Left lung (tissue), 10 donors: ENCODE data around the gene KANK4. TPM values are rescaled to one million over a fixed set of nuclear protein-coding genes. Genes with fewer than 3 reads are reported as not detected.

Source experiments
- ATAC-seq: fragments of 200-7000 bp; cut with Tn5 transposase; one replicate; pipeline ENCODE4 v1.9.1; 2020; ENCODE audit warnings: moderate library complexity
- DNase-seq, 4 donors: peaks; one replicate each; pipeline ENCODE4 v3.0.0-alpha.2; 2013 to 2020
- H3K27ac ChIP-seq, 2 donors: fragments of 200-600 bp; sonication (generic) in 1 of 2; one replicate each; pipeline versions ENCODE4 v1.5.0 to v1.8.0; 2020 to 2021
- H3K27me3 ChIP-seq, 2 donors: fragments of 200-600 bp; sonication (generic) in 1 of 2; one replicate each; pipeline versions ENCODE4 v1.5.0 to v1.8.0; 2020 to 2021
- H3K36me3 ChIP-seq, 2 donors: fragments of 200-600 bp; sonication (generic) in 1 of 2; one replicate each; pipeline versions ENCODE4 v1.5.0 to v1.8.0; 2020 to 2021
- H3K4me1 ChIP-seq, 2 donors: fragments of 200-600 bp; one replicate each; pipeline ENCODE4 v1.8.0; 2021
- H3K4me3 ChIP-seq, 2 donors: fragments of 200-600 bp; sonication (generic) in 1 of 2; one replicate each; pipeline versions ENCODE4 v1.5.0 to v1.8.0; 2020 to 2021; ENCODE audit warnings: mild to moderate bottlenecking in 1 of 2
- H3K9me3 ChIP-seq, 2 donors: fragments of 200-600 bp; sonication (generic) in 1 of 2; one replicate each; pipeline versions ENCODE4 v1.5.0 to v1.8.0; 2020 to 2021
- CTCF ChIP-seq, 2 donors: fragments of 200-600 bp; sonication (generic) in 1 of 2; IDR thresholded peaks; one replicate each; pipeline versions ENCODE4 v1.5.0 to v1.8.0; 2021; ENCODE audit warnings: antibody characterized with exemption in 2 of 2
- intact Hi-C, 2 donors: fragments of 100-400 bp; cut with DNase I; formaldehyde crosslinking; loops; one replicate each; pipeline versions ENCODE4 v1.11.2 to v1.14.2; 2022
- polyA plus RNA-seq, 6 donors: library from polyadenylated mRNA; unstranded; fragments of 120-200 nt; gene quantifications; one replicate each; pipeline ENCODE4 v1.2.1, GENCODE V29; 2013; ENCODE audit not compliant: insufficient read length in 6 of 6
- total RNA-seq, 2 donors: library from RNA; stranded (reverse); fragmentation: NEBNext Ultra II Directional; extraction: Animal tissue kit (Norgen Biotek cat#: 25700); gene quantifications; one replicate each; pipeline ENCODE4 v1.2.1, GENCODE V29; 2021
- donor health status: DM: no; HTN: yes; CAD: no.
- donor health status: DM: no; HTN: no; CAD: no.

KANK4 gene
- total and polyA plus RNA-seq, 8 donors = 2.0 to 15.1 (median 11.2) TPM

- Histone ChIP-seq H3K27ac (no peak overlapping the region), H3K4me1 (peaks cover 3 to 11% of the 10 kb centered on the region in 2 donors), H3K27me3 (peaks cover 0 to 13% of the 10 kb centered on the region in 2 donors), H3K4me3 (no peak overlapping the region), H3K9me3 (no peaks in the 10 kb centered on the region), H3K36me3 (no peaks in the 10 kb centered on the region)
- DNase-seq = no peak
- TF ChIP-seq CTCF (IDR thresholded peaks at IDR 0.05) = no peak
- intact Hi-C loops = no loop called here
- ATAC-seq = no peak
Measured at GRCh38 chr1:62281922-62282555, 37.2 kb downstream of the KANK4 start.

GRCh38 chr1:62280960-62281465 is 38.2 kb downstream of the KANK4 start:
- no peak for TF ChIP-seq CTCF (IDR thresholded peaks at IDR 0.05)
- Histone ChIP-seq H3K4me3 (no peak overlapping the region), H3K27ac (no peak overlapping the region), H3K9me3 (no peaks in the 10 kb centered on the region), H3K36me3 (no peaks in the 10 kb centered on the region), H3K27me3 (peaks cover 0 to 7% of the 10 kb centered on the region in 2 donors), H3K4me1 (peaks cover 0 to under 1% of the 10 kb centered on the region in 2 donors)
- no peak for DNase-seq
- ATAC-seq = no peak
- intact Hi-C loops = no loop called here

DNA sequence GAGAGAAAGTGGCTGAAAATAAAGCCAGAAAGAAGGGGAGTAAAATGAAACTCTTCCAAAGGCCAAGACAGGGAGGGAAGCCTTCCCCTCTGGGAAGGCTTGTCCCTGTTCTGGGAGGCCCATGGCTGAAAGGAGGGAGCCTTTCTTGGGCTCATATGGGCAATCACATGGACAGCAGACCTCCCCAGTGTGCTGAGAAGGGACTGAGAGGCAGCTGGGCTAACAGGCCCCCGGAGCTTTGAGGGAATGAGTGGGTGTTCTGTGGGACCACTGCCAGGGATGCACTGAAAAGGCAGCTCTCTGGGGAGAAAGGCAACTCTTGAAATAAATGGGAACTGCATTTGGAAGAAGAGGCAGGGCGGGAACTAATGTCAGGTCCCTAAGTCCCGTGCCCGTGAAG is 39.1 kb downstream of the KANK4 start:
- Histone ChIP-seq H3K4me1 (no peaks in the 10 kb centered on the region), H3K27ac (no peak overlapping the region), H3K9me3 (no peaks in the 10 kb centered on the region), H3K27me3 (no peaks in the 10 kb centered on the region), H3K36me3 (no peaks in the 10 kb centered on the region), H3K4me3 (no peak overlapping the region)
- ATAC-seq (no peak), DNase-seq (no peak)
- TF ChIP-seq CTCF (IDR thresholded peaks at IDR 0.05) = no peak
- intact Hi-C loops = no loop called here

GRCh38 chr1:62276791-62277190 is 42.4 kb downstream of the KANK4 start:
- H3K4me3 ChIP-seq = no peak overlapping the region
- intact Hi-C loops = no loop called here
- peaks cover 0 to 8% of the 10 kb centered on the region in 2 donors for H3K4me1 ChIP-seq
- no peaks in the 10 kb centered on the region for H3K36me3 ChIP-seq
- no peaks in the 10 kb centered on the region for H3K9me3 ChIP-seq
- no peak for ATAC-seq
- no peaks in the 10 kb centered on the region for H3K27me3 ChIP-seq
- no peak for DNase-seq
- TF ChIP-seq CTCF (IDR thresholded peaks at IDR 0.05) = no peak
- no peak overlapping the region for H3K27ac ChIP-seq

DNA sequence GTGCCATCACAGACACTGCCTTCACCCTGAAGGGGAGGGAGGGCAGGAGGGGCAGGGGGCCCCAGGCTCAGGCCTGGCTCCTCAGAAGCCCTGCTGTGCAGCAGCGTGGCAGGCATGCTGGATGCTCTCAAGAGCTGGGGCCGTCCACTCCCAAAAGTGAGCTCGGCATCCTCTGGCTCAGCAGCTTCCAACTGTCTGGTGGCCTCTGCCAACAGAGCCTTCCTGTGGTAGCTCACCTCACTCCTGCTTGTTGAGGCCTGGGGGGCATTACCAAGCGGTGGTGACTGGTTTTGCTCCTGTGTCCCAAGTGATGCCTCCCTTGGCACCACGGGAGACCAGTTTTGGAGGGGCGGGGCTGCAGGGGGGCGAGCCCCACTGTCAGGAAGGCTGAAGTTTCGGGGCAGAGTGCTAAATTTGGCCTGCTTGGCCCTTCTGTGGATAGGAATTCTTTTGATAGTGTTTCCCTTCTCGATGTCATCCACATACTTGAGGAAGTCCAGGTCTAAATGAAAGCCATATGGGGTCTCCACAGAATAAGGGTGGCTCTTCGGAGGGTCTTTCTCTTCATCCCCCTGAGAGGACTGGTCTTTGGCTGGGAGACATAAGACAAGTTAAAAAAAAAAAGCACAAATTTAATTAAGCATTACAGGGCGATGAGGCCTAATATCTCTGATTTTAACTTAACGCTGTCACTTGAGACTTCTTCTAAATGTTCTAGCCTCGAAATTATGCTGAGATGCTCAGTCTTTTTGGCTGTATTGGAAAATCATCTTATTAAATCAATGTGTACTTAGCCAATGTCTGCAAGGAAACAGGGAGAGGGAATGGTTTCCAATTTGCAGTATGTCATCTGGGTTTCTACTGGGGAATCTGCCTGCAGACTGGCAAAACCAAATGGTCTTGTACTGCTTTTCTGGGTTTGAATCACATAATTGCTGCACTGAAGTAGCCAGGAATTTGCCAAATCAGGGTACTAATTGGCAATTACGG is 44.4 kb downstream of the KANK4 start:
- DNase-seq (no peak), ATAC-seq (no peak)
- intact Hi-C loops = no loop called here
- no peak overlapping the region for H3K4me3 ChIP-seq
- no peaks in the 10 kb centered on the region for H3K9me3 ChIP-seq
- no peaks in the 10 kb centered on the region for H3K36me3 ChIP-seq
- no peak for TF ChIP-seq CTCF (IDR thresholded peaks at IDR 0.05)
- H3K4me1 ChIP-seq = peaks cover 0 to 10% of the 10 kb centered on the region in 2 donors
- H3K27ac ChIP-seq = no peak overlapping the region
- H3K27me3 ChIP-seq = no peaks in the 10 kb centered on the region
